CD1c-positive myeloid dendritic cell (primary cell): Measurements from ENCODE around the gene RPL29.

ENCODE experiments used
- DNase-seq: peaks from one replicate; pipeline ENCODE4 v3.0.0-alpha.2; 2016; ENCODE audit errors: extremely low spot score

RPL29 gene

GRCh38 chr3:52025453-52025852 lies 29.8 kb upstream of the RPL29 start:
- no peak for DNase-seq

GRCh38 chr3:52024765-52025452 lies 29.2 kb upstream of the RPL29 start:
- no peak for DNase-seq

- no peak for DNase-seq
Observed at GRCh38 chr3:52023860-52024764, 28.4 kb upstream of the RPL29 start.

GRCh38 chr3:52023101-52023770 lies 27.5 kb upstream of the RPL29 start:
- no peak for DNase-seq

- no peak for DNase-seq
Observed at GRCh38 chr3:52022323-52023100, 26.8 kb upstream of the RPL29 start.

- DNase-seq = no peak
Observed at GRCh38 chr3:52021489-52022268, 26.0 kb upstream of the RPL29 start.

- no peak for DNase-seq
Observed at GRCh38 chr3:52020796-52021195, 25.1 kb upstream of the RPL29 start.

- DNase-seq = no peak
Observed at GRCh38 chr3:52019352-52020080, 23.8 kb upstream of the RPL29 start.

- no peak for DNase-seq
Observed at GRCh38 chr3:52018319-52019000, 22.8 kb upstream of the RPL29 start.

- DNase-seq = no peak
Observed at GRCh38 chr3:52017586-52017985, 21.9 kb upstream of the RPL29 start.

GRCh38 chr3:52015438-52016228 lies 19.9 kb upstream of the RPL29 start:
- no peak for DNase-seq

GRCh38 chr3:52014613-52015012 lies 18.9 kb upstream of the RPL29 start:
- DNase-seq = no peak

GRCh38 chr3:52013802-52014598 lies 18.3 kb upstream of the RPL29 start:
- no peak for DNase-seq

GRCh38 chr3:52012699-52013098 lies 17.0 kb upstream of the RPL29 start:
- DNase-seq = no peak

- no peak for DNase-seq
Observed at GRCh38 chr3:52010431-52010830, 14.7 kb upstream of the RPL29 start.

- no peak for DNase-seq
Observed at GRCh38 chr3:52007291-52007690, 11.6 kb upstream of the RPL29 start.

- DNase-seq = no peak
Observed at GRCh38 chr3:52006820-52007133, 11.1 kb upstream of the RPL29 start.
